GM18502 (cell line): ENCODE results near the gene IGSF9B.
"Not testable (repeated sequence)": the region's sequence is repeated elsewhere in the genome, so short reads cannot be mapped to it uniquely, and the experiment has no call there.

Source experiments
- ATAC-seq: cut with Tn5 transposase; IDR thresholded peaks from one replicate; pipeline ENCODE4 v1.9.1; 2021; ENCODE audit warnings: mild to moderate bottlenecking; ENCODE audit not compliant: unreplicated experiment, poor library complexity

IGSF9B gene

DNA sequence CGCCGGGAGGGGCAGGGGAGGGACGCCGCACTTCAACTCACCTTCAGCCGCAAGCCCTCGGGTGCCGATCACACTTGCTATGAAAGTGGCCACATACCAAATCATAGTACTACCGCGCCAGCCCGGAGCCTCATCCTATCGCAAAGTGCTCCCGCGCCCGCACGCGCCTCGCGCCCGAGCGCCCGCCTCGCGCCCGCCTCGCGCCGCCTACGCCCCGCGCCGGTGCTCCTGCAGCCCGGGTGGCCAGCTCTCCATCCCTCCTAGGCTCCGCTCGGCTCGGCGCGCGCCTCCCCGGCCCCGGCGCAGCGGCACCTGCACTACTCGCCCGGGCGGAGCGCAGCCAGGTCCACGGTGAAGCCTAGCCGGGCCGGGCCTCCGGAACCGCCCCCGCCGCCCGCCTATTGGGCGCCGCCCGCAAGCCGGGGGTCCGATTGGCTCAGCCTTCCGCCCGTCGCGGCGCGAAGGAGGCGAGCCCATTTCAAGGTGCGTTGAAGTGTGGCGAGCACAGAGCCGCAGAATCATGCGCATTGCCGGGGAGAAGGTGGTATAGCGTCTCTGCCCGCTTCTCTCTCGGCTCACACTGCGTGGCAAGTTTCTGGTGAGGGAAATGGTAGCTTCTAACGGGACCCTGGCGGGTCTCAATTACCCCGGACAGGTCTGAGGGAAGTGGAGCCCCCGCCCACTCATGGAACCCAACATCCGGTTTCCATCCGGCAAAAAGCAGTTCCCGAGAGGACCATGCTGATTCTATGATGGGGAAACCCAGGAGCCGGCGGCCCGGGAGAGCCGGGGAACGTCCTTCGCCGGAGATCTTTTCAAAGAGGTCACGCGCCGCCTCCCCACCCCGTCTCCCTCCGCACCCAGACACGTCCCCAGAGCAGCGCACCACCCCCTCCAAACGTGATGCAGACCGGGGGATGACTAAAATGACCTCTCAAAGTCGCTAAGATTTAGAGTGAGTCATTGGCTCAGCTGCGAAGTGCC, at the start of gene IGSF9B:
IGSF9B (minus strand) TSS at position 319 of the 984 bp plus-strand sequence; CDS start at position 105, 214 bp downstream.
- ATAC-seq, result peak; percentile 99

- ATAC-seq, result no peak
Observed at GRCh38 chr11:134004496-134005172, 47.9 kb upstream of the IGSF9B start.

- ATAC-seq, result no peak
Observed at GRCh38 chr11:134003792-134004495, 47.2 kb upstream of the IGSF9B start.

DNA sequence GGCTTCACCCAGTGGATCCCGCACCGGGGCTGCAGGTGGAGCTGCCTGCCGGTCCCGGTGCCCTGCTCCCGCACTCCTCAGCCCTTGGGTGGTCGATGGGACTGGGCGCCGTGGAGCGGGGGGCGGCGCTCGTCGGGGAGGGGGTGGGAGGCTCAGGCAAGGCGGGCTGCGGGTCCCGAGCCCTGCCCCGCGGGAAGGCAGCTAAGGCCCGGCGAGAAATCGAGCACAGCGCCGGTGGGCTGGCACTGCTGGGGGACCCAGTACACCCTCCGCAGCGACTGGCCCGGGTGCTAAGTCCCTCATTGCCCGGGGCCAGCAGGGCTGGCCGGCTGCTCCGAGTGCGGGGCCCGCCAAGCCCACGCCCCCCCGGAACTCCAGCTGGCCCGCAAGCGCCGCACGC, 46.1 kb upstream of the IGSF9B start:
- ATAC-seq, result not testable (repeated sequence)

DNA sequence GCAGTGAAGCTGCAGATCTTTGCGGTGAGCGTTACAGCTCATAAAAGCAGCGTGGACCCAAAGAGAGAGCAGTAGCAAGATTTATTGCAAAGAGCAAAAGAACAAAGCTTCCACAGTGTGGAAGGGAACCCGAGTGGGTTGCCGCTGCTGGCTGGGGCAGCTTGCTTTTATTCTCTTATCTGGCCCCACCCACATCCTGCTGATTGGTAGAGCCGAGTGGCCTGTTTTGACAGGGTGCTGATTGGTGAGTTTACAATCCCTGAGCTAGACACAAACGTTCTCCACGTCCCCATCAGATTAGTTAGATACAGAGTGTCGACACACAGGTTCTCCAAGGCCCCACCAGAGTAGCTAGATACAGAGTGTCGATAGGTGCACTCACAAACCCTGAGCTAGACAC, 45.6 kb upstream of the IGSF9B start:
- not testable (repeated sequence) for ATAC-seq

- ATAC-seq, result no peak
Observed at GRCh38 chr11:134001596-134001995, 44.8 kb upstream of the IGSF9B start.

DNA sequence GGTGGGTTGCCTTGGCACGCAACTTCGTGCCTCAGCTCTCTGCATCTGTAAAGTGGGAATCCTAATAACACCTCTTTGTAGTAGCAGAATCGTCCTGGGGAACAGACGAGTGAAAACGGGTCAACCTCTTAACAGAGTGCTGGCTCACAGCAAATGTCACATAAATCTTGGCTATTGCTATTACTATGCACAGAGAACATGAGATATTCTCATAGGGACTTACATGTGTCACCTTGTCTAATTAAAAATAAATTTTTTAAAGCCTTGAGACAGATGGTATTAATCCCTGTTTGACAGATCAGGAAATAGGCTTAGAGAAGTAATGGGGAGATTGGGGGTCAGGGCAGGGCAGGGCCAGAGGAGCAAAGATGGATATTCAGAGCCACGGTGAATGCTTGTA, 44.3 kb upstream of the IGSF9B start:
- no peak for ATAC-seq

GRCh38 chr11:133999355-133999754, 42.6 kb upstream of the IGSF9B start:
- ATAC-seq, result no peak

GRCh38 chr11:133997554-133997953, 40.8 kb upstream of the IGSF9B start:
- no peak for ATAC-seq

DNA sequence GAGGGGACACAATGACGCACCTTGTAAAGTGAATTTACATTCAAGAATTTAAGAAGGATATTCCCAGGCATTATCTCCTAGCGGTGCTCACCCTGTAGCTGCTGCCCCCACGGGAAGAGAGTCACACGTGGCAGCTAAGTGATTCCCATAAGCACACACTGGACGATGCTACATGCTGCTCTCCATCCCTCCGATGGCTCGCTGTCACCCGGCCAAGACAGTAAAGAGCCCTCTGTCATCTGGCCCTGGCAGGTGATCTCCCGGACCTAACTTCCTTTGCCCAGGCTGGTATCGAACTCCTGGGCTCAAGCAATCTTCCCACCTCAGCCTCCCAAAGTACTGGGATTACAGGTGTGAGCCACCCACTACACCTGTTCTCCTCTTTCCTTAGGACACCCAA, 39.9 kb upstream of the IGSF9B start:
- ATAC-seq, result no peak

DNA sequence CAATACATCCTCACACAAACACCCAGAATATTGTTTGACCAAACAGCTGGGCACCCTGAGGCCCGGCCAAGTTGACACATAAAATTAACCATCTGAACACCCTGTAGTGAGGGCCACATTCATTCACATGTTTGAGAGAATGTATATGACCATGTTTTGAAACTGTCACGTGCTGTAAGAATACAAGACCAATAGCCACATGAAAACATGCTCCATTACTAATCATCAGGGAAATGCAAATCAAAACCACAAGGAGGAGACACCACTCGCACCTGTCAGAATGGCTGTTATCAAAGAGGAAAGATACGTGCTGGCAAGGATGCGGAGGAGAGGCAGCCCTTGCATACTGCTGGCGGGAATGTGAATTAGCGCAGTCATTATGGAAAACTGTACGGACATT, 38.3 kb upstream of the IGSF9B start:
- no peak for ATAC-seq

GRCh38 chr11:133993921-133994320, 37.2 kb upstream of the IGSF9B start:
- no peak for ATAC-seq

DNA sequence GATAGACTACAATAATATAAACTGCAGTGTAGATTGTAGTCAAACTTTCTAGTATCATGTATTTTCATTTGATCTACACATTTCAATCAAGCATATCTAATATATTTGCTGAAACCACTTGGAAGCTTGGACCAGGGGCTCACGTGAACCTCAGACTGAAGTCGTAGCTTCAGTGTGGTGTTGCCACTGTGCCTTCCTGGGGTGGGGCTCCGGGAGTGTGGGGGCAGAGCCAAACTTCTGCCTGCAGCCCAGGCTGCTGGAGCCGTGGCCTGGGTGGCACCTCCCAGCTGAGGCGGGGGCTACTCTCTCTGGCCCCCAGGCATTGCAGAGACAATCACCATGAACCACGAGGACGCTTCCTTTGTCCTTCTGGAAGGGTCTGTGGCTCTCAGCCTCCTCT, 36.3 kb upstream of the IGSF9B start:
- no peak for ATAC-seq

- ATAC-seq, result no peak
Observed at GRCh38 chr11:133992121-133992520, 35.4 kb upstream of the IGSF9B start.

- ATAC-seq, result no peak
Observed at GRCh38 chr11:133991101-133991500, 34.3 kb upstream of the IGSF9B start.

DNA sequence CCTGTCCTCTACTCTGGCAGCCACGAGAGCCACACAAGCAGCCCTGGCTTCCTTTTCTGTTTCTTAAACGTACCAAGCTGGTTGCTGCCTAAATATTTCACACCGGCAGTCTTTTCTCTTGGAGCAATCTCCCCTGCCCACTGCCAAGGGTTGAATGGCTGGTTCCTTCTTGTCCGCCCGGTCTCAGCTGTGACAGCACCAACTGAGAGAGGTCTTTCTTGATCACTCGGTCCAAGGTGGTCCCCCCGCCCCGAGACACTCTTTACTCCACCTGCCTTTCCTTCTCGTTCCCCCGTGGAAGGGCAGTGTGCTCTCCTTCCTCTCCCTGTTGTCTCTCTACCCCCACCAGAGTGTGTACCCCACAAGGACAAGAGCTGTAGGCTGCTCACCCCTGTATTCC, 33.7 kb upstream of the IGSF9B start:
- no peak for ATAC-seq

DNA sequence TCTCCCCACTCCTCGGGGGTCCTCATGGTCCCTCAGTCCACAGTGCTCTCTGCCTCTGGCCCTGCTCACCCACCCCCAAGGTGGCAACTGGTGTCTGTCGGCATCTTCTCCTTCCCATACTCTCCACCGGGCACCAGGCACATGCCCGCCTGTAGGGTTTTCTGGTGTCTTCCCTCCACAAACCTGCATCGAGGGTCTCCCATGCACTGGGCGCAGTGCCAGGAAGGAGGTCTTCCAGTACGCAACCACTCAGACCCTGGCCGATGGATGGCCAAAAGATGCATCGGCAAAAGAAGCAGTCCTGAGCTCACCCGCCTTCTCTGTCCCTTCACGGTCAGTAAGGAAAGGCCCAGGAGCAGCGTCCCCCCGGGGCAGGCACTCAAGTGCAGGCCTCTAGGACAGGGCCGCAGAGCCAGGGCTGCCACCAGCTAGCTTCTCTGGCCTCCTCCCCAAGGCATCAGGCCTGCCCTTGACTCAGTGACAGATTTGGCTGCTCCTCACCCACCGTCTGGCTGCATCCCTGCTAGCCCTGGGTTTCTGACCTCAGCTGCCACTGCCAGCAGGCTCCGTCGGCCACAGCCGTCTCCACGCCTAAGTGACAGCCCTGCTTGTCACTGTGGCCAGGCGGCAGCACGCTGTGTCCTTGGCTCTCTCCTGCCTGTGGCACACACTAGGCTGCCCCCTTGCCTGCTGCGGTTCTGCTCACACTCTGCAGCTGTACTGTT, 32.1 kb upstream of the IGSF9B start:
- no peak for ATAC-seq

GRCh38 chr11:133987171-133987570, 30.4 kb upstream of the IGSF9B start:
- ATAC-seq, result no peak

- no peak for ATAC-seq
Observed at GRCh38 chr11:133985981-133986944, 29.5 kb upstream of the IGSF9B start.
